HG02571 (cell line): ENCODE results near the gene MTMR6.
"Not testable (repeated sequence)": the region's sequence is repeated elsewhere in the genome, so short reads cannot be mapped to it uniquely, and the experiment has no call there.

Experiments used
- ATAC-seq: cut with Tn5 transposase; IDR thresholded peaks from one replicate; pipeline ENCODE4 v1.9.1; 2021; ENCODE audit warnings: mild to moderate bottlenecking, moderate library complexity; ENCODE audit not compliant: unreplicated experiment

The MTMR6 gene

GRCh38 chr13:25286969-25287961, at the start of gene MTMR6:
TSS of gene MTMR6 (minus strand) at chr13:25287488. CDS start at chr13:25287247, 241 bp downstream.
- ATAC-seq = peak; percentile 97

- no peak for ATAC-seq
Measured at GRCh38 chr13:25335856-25336255, 48.6 kb upstream of the MTMR6 start.

GRCh38 chr13:25330541-25330940, 43.3 kb upstream of the MTMR6 start:
- no peak for ATAC-seq

GRCh38 chr13:25329706-25330105, 42.4 kb upstream of the MTMR6 start:
- no peak for ATAC-seq

GRCh38 chr13:25324100-25324499, 36.8 kb upstream of the MTMR6 start:
- no peak for ATAC-seq

- ATAC-seq = no peak
Measured at GRCh38 chr13:25319771-25320170, 32.5 kb upstream of the MTMR6 start.

- not testable (repeated sequence) for ATAC-seq
Measured at GRCh38 chr13:25318946-25319345, 31.7 kb upstream of the MTMR6 start.

- ATAC-seq = no peak
Measured at GRCh38 chr13:25310891-25311290, 23.6 kb upstream of the MTMR6 start.

- no peak for ATAC-seq
Measured at GRCh38 chr13:25306671-25307464, 19.6 kb upstream of the MTMR6 start.

GRCh38 chr13:25302121-25302520, 14.8 kb upstream of the MTMR6 start:
- ATAC-seq = no peak

GRCh38 chr13:25301347-25302113, 14.2 kb upstream of the MTMR6 start, which contains the start of gene NUP58:
TSS of gene NUP58 (plus strand) at chr13:25301625. CDS start at chr13:25301774, 149 bp downstream.
- ATAC-seq = peak; percentile 99

- peak; percentile 6 for ATAC-seq
Measured at GRCh38 chr13:25300861-25301346, 13.6 kb upstream of the MTMR6 start.

- ATAC-seq = no peak
Measured at GRCh38 chr13:25295701-25296100, 8.4 kb upstream of the MTMR6 start.

- no peak for ATAC-seq
Measured at GRCh38 chr13:25295228-25295627, 7.9 kb upstream of the MTMR6 start.

- no peak for ATAC-seq
Measured at GRCh38 chr13:25292301-25292700, 5.0 kb upstream of the MTMR6 start.

GRCh38 chr13:25291691-25292090, 4.4 kb upstream of the MTMR6 start:
- ATAC-seq = no peak

- no peak for ATAC-seq
Measured at GRCh38 chr13:25288966-25289365, 1.7 kb upstream of the MTMR6 start.

GRCh38 chr13:25286308-25286968, 850 bp downstream of the MTMR6 start:
- ATAC-seq = no peak

- no peak for ATAC-seq
Measured at GRCh38 chr13:25281935-25282332, 5.4 kb downstream of the MTMR6 start.
